Measurements from ENCODE around the gene FAM107A. TPM values are rescaled to one million over a fixed set of nuclear protein-coding genes. Genes with fewer than 3 reads are reported as not detected.

The FAM107A gene
- total and polyA plus RNA-seq, 2 of the 13 experiments (the other 11 are each of a cell fraction or from before 2014, with no cell fraction given) = not detected

DNA sequence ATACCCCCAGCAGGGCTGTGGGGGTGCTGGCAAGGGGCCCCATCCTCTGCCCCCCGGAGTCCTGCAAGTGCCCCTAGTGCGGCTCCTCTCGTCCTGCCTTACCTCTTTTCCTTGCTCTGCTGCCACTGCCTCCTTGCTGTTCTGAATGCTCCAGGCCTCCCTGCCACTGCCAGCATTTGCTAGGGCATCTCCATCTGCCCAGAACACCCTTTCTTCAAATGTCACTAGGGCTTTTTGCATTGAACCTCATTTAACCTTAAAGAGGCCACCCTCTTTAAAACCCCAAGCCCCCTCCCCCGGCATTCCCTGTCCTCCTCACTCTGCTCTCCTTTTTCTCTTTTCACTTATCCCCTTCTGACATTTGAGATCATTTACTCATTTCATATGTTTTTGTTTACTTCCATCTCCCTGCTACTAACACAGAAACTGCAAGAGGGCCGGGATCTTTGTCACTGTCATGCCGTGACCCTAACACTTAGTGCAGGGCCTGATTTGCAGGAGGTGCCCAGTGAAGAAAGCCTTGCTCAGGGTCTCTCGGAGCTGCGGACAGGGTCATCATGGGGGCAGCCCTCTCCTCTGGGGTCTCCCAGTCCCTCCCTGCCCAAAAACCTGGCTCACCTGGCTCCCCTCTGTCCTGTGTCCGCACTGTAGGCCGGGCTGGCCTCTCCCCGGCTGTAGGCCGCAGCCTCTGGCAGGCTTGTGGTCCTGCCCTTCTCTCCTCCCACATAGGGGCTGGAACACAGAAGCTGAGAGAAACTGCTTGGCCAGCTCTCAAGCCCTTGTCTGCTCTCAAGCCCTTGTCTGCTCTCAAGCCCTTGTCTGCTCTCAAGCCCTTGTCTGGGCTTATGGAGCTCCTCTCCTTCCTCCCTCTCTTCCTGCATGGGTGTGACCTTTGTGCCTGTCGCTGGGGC lies 40.4 kb downstream of the FAM107A start, which contains the start of gene ACOX2 (continued):
- TF ChIP-seq ZNF646 (CRISPR knock-in tag; IDR thresholded peaks at IDR 0.05) (no peak), GATA4 (IDR thresholded peaks at IDR 0.05; ENCODE audit: borderline replicate concordance, low read depth) (no peak), ZNF713 (CRISPR knock-in tag; IDR thresholded peaks at IDR 0.05) (no peak), SSRP1 (CRISPR knock-in tag; IDR thresholded peaks at IDR 0.05) (no peak), GTF2F1 (IDR thresholded peaks at IDR 0.05; ENCODE audit: low read length) (no peak), HDAC2 (CRISPR knock-in tag; IDR thresholded peaks at IDR 0.05) (no peak), CBFB (CRISPR knock-in tag; IDR thresholded peaks at IDR 0.05) (no peak), KLF12 (CRISPR knock-in tag; IDR thresholded peaks at IDR 0.05; ENCODE audit: borderline replicate concordance) (no peak), POGK (CRISPR knock-in tag; conservative IDR thresholded peaks at IDR 0.05) (no peak), HMGXB4 (CRISPR knock-in tag; IDR thresholded peaks at IDR 0.05; ENCODE audit: borderline replicate concordance in 1 of 2, low read depth in 1 of 2) (peak; percentile 20 to 57; a peak in 2 of 4 replicates), TRIM22 (IDR thresholded peaks at IDR 0.05) (no peak), ZNF720 (CRISPR knock-in tag; IDR thresholded peaks at IDR 0.05) (no peak), ZBTB34 (CRISPR knock-in tag; IDR thresholded peaks at IDR 0.05) (no peak), YY1 (IDR thresholded peaks at IDR 0.05; ENCODE audit: insufficient read depth, insufficient replicate concordance, low read depth, low read length) (peak; percentile 26), SP4 (CRISPR knock-in tag; IDR thresholded peaks at IDR 0.05) (no peak; the same call in 1 of the 2 replicates), SOX5 (CRISPR knock-in tag; IDR thresholded peaks at IDR 0.05; ENCODE audit: borderline replicate concordance) (no peak)

All from HepG2 (cell line).